GM12864 (cell line): Measurements from ENCODE around the gene EDA.
A peak's percentile ranks its signal among the peaks of the same experiment; 100 is the strongest.

Experiments used
- DNase-seq: peaks from one replicate; pipeline ENCODE4 v3.0.0-alpha.2; 2011; ENCODE audit warnings: low read depth
- H3K4me3 ChIP-seq: 2 replicates; pipeline ENCODE4 v1.5.1; 2011; ENCODE audit warnings: mild to moderate bottlenecking, low read depth, low read length, control low read depth
- TF ChIP-seq, protein P1 (sequence below): IDR thresholded peaks from 2 replicates; pipeline ENCODE4 v1.5.1; 2011; ENCODE audit warnings: low read depth, mild to moderate bottlenecking, moderate library complexity, low read length, control low read depth, inconsistent platforms; ENCODE audit errors: missing control alignments

EDA gene

DNA sequence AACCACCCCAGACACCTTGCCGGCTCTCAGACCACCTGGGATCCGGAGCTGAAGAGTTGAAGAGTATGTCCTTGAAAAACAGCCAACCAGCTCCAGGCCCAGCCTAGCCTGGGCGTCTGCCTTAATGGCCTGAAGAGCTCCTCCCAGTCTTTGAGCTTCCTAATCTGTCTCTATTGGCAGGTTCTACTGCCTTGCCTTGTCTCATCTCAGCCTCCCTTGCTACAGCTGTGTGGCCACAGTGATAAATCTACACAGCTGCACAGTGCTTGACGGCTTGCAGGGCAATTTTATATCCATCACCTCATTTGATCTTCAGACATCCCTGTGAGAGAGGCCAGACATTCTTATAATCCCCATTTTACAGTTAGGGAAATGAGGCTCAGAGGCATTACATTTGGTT lies 413.9 kb downstream of the EDA start:
- TF ChIP-seq, protein P1, sequence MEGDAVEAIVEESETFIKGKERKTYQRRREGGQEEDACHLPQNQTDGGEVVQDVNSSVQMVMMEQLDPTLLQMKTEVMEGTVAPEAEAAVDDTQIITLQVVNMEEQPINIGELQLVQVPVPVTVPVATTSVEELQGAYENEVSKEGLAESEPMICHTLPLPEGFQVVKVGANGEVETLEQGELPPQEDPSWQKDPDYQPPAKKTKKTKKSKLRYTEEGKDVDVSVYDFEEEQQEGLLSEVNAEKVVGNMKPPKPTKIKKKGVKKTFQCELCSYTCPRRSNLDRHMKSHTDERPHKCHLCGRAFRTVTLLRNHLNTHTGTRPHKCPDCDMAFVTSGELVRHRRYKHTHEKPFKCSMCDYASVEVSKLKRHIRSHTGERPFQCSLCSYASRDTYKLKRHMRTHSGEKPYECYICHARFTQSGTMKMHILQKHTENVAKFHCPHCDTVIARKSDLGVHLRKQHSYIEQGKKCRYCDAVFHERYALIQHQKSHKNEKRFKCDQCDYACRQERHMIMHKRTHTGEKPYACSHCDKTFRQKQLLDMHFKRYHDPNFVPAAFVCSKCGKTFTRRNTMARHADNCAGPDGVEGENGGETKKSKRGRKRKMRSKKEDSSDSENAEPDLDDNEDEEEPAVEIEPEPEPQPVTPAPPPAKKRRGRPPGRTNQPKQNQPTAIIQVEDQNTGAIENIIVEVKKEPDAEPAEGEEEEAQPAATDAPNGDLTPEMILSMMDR = no peak
- no peak for DNase-seq
- no peak overlapping the region for H3K4me3 ChIP-seq

DNA sequence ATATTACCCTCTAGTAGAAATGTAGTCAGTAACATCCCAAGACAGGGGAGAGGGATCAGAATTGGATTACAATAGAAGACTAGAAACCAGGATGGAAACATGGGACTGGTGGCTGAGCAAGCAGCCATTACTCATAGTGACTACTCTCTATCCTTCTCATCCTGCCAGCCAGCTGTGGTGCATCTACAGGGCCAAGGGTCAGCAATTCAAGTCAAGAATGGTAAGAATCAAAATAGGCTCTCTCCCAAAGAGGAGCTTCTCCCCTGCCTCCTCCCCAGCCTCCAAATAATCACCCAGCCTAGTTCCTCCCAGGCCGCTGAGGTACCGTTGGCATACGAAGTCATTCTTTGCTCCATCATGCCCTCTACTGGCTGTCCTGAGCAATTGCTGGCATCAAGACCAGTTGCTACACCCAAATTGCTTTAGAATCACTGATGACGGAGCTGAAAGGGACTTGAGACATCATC lies 414.4 kb downstream of the EDA start:
- H3K4me3 ChIP-seq = no peak overlapping the region
- DNase-seq = no peak
- TF ChIP-seq, protein P1 = peak; percentile 84

DNA sequence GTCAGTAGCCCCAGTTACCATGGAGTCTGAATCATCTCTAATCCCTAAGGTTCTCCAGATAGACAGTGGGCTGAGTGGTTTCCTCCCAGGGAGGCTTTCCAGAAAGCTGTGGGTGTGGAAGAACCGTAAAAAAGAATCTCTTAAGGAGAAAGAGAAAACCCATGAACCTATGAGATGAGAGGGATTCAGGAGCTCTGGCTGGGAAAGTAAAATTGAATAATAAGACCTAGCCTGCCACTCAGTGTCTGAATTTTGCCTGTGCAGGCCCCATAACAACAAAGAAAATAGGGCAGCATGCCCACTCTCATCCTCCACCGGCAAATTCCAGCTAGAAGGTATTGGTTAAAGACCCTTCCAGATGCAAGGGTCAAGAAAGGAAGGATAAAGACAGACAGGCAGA lies 416.9 kb downstream of the EDA start:
- no peak overlapping the region for H3K4me3 ChIP-seq
- no peak for DNase-seq
- TF ChIP-seq, protein P1 = no peak

DNA sequence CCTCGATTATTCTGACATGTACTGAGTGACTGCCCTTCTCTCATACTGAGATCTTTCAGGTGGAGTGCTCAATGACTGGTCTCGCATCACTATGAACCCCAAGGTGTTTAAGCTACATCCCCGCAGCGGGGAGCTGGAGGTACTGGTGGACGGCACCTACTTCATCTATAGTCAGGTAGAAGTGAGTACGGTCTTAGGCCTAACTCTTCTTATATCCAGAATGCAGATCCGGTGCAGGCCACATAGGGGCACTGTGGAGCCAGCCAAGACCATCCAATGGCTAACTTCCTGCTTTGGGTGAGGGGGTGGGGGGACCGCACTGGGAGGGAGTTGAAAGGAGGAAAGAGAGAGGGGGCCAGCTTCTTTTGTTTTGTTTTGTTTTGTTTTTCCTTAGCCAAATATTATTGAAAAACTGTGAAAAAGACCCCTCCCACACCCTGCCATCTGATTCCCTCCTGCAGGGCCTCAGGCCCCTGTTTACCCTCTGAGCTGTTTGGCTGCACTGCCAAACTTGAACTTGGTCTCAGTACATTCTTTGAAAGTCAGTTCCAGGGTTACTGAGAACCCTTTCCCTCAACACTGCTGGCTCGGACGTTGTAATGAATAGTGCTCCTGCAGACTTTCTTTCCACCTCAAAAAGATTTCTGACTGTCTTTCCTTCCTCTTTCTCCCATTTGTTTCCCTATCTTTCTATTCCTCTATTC lies 417.6 kb downstream of the EDA start:
- H3K4me3 ChIP-seq = no peak overlapping the region
- no peak for DNase-seq
- TF ChIP-seq, protein P1 = peak; percentile 56

DNA sequence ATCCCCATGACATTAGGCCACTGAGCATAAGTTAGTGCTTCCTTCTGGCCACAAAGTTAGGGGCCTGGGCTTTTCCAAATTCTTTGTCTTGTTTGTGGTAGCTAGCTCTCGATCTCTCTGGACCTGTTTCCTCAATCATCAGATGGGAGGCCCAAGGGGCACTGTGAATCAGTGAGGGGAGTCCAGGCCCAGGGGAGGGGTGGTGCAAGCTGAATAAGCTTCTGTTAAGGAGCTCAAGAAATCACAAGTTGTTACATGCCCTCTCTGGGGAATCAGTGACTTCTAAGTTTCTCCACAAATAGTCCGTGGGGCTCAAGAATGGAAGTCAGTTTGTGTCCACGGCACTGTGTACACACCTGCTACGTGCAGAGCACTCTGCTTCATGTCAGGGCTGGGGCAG lies 418.7 kb downstream of the EDA start:
- no peak for DNase-seq
- TF ChIP-seq, protein P1 = no peak
- no peak overlapping the region for H3K4me3 ChIP-seq

DNA sequence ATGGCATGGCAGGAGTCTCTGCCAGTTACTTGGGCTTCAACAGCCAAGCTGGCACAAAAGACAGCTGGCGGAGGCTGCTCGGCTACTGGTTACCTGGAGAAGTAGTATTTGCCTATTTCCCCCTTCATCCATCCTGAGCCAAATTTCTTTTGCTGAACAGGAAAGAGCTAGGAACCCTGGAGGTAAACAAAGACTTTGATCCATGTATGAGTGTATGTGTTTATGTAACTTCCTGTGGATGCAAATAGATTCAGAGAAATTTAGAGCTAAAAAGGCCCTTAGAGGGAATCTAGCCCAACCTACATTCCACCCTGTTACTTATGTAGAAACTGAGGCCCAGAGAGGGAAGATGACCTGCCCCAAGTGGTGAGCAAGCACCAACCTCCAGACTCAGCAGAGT lies 422.6 kb downstream of the EDA start:
- TF ChIP-seq, protein P1 = no peak
- no peak for DNase-seq
- H3K4me3 ChIP-seq = no peak overlapping the region

DNA sequence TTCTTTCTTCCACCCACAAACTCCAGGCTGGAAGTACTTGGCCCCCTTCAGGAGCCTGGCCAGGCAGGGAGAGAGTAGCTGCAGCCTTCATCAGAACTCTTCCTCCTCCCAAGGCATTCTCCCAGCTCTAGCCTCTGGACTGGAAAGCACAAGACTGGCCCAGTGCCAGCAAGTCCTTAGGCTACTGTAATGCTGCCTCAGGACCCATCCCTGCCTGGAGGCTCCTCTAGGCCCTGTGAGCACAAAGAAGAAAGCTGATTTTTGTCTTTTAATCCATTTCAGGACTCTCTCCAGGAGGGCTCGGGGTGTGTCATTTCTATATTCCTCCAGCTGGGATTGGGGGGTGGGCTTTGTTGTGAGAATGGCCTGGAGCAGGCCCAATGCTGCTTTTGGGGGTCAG lies 423.0 kb downstream of the EDA start:
- TF ChIP-seq, protein P1 = no peak
- H3K4me3 ChIP-seq = no peak overlapping the region
- DNase-seq = no peak
